Nephron (organoid): ENCODE measurements around the gene DTL.
A peak's percentile ranks its signal among the peaks of the same experiment; 100 is the strongest.

Experiments used
- H3K27ac Mint-ChIP-seq, 3 experiments: 2 replicates each; pipeline ENCODE4 v1.8.0; 2020; ENCODE audit warnings: mixed read lengths in 3 of 3, mild to moderate bottlenecking in 2 of 3, moderate library complexity in 1 of 3
- H3K27me3 Mint-ChIP-seq: 2 replicates; pipeline ENCODE4 v1.8.0; 2021; ENCODE audit warnings: low read depth, mild to moderate bottlenecking, moderate library complexity, mixed read lengths
- H3K36me3 Mint-ChIP-seq: 2 replicates; pipeline ENCODE4 v1.8.0; 2020; ENCODE audit warnings: low read depth, mixed read lengths
- H3K4me1 Mint-ChIP-seq: 2 replicates; pipeline ENCODE4 v1.8.0; 2020; ENCODE audit warnings: mixed read lengths
- H3K4me3 Mint-ChIP-seq, 3 experiments: 2 replicates each; pipeline ENCODE4 v1.8.0; 2020; ENCODE audit warnings: mild to moderate bottlenecking in 3 of 3, mixed read lengths in 3 of 3, moderate library complexity in 2 of 3
- H3K9me3 Mint-ChIP-seq: 2 replicates; pipeline ENCODE4 v1.8.0; 2020; ENCODE audit warnings: mixed read lengths
- CTCF ChIP-seq, 3 experiments: fragments of 200-600 bp; sonication (generic); IDR thresholded peaks; one replicate each; pipeline ENCODE4 v1.5.0; 2021; ENCODE audit warnings: antibody characterized with exemption in 3 of 3; ENCODE audit not compliant: unreplicated experiment in 3 of 3

Gene DTL

GRCh38 chr1:212074856-212075255, 39.3 kb downstream of the DTL start:
- no peaks in the 10 kb centered on the region for H3K27me3 Mint-ChIP-seq
- no peaks in the 10 kb centered on the region for H3K9me3 Mint-ChIP-seq
- TF ChIP-seq CTCF (IDR thresholded peaks at IDR 0.05; ENCODE audit: unreplicated experiment in 3 of 3) = no peak
- no peaks in the 10 kb centered on the region for H3K4me1 Mint-ChIP-seq
- no peak overlapping the region for H3K27ac Mint-ChIP-seq
- H3K36me3 Mint-ChIP-seq = peaks cover 3% of the 10 kb centered on the region
- H3K4me3 Mint-ChIP-seq = no peak overlapping the region

- H3K4me3 Mint-ChIP-seq = no peak overlapping the region
- H3K36me3 Mint-ChIP-seq = peaks cover 3% of the 10 kb centered on the region
- H3K4me1 Mint-ChIP-seq = no peaks in the 10 kb centered on the region
- no peak for TF ChIP-seq CTCF (IDR thresholded peaks at IDR 0.05; ENCODE audit: unreplicated experiment in 3 of 3)
- H3K27ac Mint-ChIP-seq = no peak overlapping the region
- H3K27me3 Mint-ChIP-seq = no peaks in the 10 kb centered on the region
- H3K9me3 Mint-ChIP-seq = no peaks in the 10 kb centered on the region
Measured at GRCh38 chr1:212077028-212077427, 41.5 kb downstream of the DTL start.

- H3K4me1 Mint-ChIP-seq = no peaks in the 10 kb centered on the region
- no peaks in the 10 kb centered on the region for H3K27me3 Mint-ChIP-seq
- no peak overlapping the region for H3K27ac Mint-ChIP-seq
- no peak for TF ChIP-seq CTCF (IDR thresholded peaks at IDR 0.05; ENCODE audit: unreplicated experiment in 3 of 3)
- H3K36me3 Mint-ChIP-seq = peaks cover 3% of the 10 kb centered on the region
- H3K4me3 Mint-ChIP-seq = no peak overlapping the region
- no peaks in the 10 kb centered on the region for H3K9me3 Mint-ChIP-seq
Measured at GRCh38 chr1:212078826-212079225, 43.3 kb downstream of the DTL start.

GRCh38 chr1:212082765-212083406, 47.3 kb downstream of the DTL start:
- Mint-ChIP-seq H3K9me3 (no peaks in the 10 kb centered on the region), H3K4me3 (no peak overlapping the region), H3K27ac (no peak overlapping the region), H3K4me1 (peaks cover 4% of the 10 kb centered on the region), H3K27me3 (no peaks in the 10 kb centered on the region), H3K36me3 (peaks cover 20% of the 10 kb centered on the region)
- no peak for TF ChIP-seq CTCF (IDR thresholded peaks at IDR 0.05; ENCODE audit: unreplicated experiment in 3 of 3)

- TF ChIP-seq CTCF (IDR thresholded peaks at IDR 0.05; ENCODE audit: unreplicated experiment in 3 of 3) = no peak
- Mint-ChIP-seq H3K27me3 (no peaks in the 10 kb centered on the region), H3K9me3 (peaks cover 23% of the 10 kb centered on the region), H3K4me3 (no peak overlapping the region), H3K36me3 (peaks cover 67% of the 10 kb centered on the region), H3K27ac (peak overlapping the region in 1 of 3 experiments; percentile 40), H3K4me1 (peaks cover 20% of the 10 kb centered on the region)
Measured at GRCh38 chr1:212089560-212090163, 54.1 kb downstream of the DTL start.
